ENCODE measurements around the gene ASCC1. TPM values are rescaled to one million over a fixed set of nuclear protein-coding genes. Genes with fewer than 3 reads are reported as not detected.
A peak's percentile ranks its signal among the peaks of the same experiment; 100 is the strongest.

ASCC1 gene
- total and polyA plus RNA-seq, 2 of the 13 experiments (the other 11 are each of a cell fraction or from before 2014, with no cell fraction given) = 21.6 to 30.1 TPM

DNA sequence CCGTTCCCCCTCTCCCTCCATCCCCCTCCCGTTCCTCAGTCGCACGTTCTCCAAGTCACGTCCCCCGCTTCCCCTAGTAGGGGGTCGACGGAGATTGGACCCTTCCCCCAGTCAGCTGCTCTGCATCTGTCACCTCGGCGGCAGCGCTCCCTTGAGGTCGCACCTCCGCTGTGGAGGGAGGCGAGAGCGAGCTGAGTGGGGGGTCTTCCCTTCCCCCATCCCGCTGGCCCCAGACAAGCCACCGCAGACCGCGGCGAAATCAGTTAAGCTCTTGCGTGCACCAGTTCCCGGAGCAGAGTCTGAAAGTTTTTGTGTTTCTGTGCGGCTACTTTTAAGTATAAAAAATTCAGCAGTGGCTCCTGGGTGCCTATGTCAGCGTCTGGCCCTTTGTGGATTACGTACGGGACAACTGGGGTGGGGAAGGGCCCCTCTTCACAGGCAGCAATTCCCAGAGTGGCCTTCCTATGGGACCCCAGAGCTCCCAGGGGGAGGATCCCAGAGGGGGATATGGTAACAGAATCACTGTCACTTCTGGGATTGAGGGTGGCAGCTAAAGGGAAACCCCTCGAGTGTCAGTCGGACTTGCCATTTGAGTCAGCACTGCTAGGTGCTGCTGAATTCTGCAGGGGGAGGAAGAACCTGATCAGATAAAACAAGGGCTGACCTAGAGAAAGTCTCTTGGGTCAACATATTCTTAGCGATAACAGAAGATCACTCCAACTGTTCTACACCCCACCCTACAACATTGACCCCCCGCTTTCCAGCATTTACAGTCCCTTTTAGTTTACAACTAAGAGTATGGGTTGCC is 45.1 kb upstream of the ASCC1 start (continued):
- TF ChIP-seq, protein P1, sequence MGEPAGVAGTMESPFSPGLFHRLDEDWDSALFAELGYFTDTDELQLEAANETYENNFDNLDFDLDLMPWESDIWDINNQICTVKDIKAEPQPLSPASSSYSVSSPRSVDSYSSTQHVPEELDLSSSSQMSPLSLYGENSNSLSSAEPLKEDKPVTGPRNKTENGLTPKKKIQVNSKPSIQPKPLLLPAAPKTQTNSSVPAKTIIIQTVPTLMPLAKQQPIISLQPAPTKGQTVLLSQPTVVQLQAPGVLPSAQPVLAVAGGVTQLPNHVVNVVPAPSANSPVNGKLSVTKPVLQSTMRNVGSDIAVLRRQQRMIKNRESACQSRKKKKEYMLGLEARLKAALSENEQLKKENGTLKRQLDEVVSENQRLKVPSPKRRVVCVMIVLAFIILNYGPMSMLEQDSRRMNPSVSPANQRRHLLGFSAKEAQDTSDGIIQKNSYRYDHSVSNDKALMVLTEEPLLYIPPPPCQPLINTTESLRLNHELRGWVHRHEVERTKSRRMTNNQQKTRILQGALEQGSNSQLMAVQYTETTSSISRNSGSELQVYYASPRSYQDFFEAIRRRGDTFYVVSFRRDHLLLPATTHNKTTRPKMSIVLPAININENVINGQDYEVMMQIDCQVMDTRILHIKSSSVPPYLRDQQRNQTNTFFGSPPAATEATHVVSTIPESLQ (CRISPR knock-in tag; conservative IDR thresholded peaks at IDR 0.05) = 0 out of 2 replicates have a peak, but pooled peaks have one; percentile 24
- peak; percentile 55 for TF ChIP-seq ELF3 (CRISPR knock-in tag; IDR thresholded peaks at IDR 0.05)
- TF ChIP-seq CBX2 (IDR thresholded peaks at IDR 0.05; ENCODE audit: low read depth, low read length) = no peak
- no peak for TF ChIP-seq CBX2 (CRISPR knock-in tag; IDR thresholded peaks at IDR 0.05; ENCODE audit: low read depth)
- no peak for TF ChIP-seq HNRNPK (IDR thresholded peaks at IDR 0.05; ENCODE audit: low read depth, low read length, poor library complexity, severe bottlenecking)
- TF ChIP-seq, protein P2, sequence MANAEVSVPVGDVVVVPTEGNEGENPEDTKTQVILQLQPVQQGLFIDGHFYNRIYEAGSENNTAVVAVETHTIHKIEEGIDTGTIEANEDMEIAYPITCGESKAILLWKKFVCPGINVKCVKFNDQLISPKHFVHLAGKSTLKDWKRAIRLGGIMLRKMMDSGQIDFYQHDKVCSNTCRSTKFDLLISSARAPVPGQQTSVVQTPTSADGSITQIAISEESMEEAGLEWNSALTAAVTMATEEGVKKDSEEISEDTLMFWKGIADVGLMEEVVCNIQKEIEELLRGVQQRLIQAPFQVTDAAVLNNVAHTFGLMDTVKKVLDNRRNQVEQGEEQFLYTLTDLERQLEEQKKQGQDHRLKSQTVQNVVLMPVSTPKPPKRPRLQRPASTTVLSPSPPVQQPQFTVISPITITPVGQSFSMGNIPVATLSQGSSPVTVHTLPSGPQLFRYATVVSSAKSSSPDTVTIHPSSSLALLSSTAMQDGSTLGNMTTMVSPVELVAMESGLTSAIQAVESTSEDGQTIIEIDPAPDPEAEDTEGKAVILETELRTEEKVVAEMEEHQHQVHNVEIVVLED (CRISPR knock-in tag; IDR thresholded peaks at IDR 0.05; ENCODE audit: borderline replicate concordance) = no peak; the same call in 1 of the 2 replicates
- TF ChIP-seq, protein P3, sequence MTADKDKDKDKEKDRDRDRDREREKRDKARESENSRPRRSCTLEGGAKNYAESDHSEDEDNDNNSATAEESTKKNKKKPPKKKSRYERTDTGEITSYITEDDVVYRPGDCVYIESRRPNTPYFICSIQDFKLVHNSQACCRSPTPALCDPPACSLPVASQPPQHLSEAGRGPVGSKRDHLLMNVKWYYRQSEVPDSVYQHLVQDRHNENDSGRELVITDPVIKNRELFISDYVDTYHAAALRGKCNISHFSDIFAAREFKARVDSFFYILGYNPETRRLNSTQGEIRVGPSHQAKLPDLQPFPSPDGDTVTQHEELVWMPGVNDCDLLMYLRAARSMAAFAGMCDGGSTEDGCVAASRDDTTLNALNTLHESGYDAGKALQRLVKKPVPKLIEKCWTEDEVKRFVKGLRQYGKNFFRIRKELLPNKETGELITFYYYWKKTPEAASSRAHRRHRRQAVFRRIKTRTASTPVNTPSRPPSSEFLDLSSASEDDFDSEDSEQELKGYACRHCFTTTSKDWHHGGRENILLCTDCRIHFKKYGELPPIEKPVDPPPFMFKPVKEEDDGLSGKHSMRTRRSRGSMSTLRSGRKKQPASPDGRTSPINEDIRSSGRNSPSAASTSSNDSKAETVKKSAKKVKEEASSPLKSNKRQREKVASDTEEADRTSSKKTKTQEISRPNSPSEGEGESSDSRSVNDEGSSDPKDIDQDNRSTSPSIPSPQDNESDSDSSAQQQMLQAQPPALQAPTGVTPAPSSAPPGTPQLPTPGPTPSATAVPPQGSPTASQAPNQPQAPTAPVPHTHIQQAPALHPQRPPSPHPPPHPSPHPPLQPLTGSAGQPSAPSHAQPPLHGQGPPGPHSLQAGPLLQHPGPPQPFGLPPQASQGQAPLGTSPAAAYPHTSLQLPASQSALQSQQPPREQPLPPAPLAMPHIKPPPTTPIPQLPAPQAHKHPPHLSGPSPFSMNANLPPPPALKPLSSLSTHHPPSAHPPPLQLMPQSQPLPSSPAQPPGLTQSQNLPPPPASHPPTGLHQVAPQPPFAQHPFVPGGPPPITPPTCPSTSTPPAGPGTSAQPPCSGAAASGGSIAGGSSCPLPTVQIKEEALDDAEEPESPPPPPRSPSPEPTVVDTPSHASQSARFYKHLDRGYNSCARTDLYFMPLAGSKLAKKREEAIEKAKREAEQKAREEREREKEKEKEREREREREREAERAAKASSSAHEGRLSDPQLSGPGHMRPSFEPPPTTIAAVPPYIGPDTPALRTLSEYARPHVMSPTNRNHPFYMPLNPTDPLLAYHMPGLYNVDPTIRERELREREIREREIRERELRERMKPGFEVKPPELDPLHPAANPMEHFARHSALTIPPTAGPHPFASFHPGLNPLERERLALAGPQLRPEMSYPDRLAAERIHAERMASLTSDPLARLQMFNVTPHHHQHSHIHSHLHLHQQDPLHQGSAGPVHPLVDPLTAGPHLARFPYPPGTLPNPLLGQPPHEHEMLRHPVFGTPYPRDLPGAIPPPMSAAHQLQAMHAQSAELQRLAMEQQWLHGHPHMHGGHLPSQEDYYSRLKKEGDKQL (CRISPR knock-in tag; IDR thresholded peaks at IDR 0.05; ENCODE audit: low read depth) = peak; percentile 13; the same call in 1 of the 2 replicates
- TF ChIP-seq, protein P4, sequence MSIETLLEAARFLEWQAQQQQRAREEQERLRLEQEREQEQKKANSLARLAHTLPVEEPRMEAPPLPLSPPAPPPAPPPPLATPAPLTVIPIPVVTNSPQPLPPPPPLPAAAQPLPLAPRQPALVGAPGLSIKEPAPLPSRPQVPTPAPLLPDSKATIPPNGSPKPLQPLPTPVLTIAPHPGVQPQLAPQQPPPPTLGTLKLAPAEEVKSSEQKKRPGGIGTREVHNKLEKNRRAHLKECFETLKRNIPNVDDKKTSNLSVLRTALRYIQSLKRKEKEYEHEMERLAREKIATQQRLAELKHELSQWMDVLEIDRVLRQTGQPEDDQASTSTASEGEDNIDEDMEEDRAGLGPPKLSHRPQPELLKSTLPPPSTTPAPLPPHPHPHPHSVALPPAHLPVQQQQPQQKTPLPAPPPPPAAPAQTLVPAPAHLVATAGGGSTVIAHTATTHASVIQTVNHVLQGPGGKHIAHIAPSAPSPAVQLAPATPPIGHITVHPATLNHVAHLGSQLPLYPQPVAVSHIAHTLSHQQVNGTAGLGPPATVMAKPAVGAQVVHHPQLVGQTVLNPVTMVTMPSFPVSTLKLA (IDR thresholded peaks at IDR 0.05) = no peak
- TF ChIP-seq SPEN (CRISPR knock-in tag; IDR thresholded peaks at IDR 0.05; ENCODE audit: low read depth) = peak; percentile 25
- TF ChIP-seq, protein P5, sequence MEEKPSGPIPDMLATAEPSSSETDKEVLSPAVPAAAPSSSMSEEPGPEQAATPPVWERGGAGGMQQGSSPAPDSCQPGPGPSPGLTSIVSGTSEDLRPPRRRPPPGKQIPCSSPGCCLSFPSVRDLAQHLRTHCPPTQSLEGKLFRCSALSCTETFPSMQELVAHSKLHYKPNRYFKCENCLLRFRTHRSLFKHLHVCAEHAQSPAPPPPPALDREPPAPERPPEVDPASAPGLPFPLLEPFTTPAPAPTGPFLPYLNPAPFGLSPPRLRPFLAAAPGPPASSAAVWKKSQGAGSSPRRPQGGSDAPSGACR (CRISPR knock-in tag; IDR thresholded peaks at IDR 0.05) = peak; percentile 81
- peak; percentile 49; the same call in 1 of the 2 replicates for TF ChIP-seq CBX5 (CRISPR knock-in tag; IDR thresholded peaks at IDR 0.05; ENCODE audit: borderline replicate concordance)
- peak; percentile 77 for TF ChIP-seq HDAC1 (CRISPR knock-in tag; IDR thresholded peaks at IDR 0.05)
- peak; percentile 87 for TF ChIP-seq MED1 (CRISPR knock-in tag; IDR thresholded peaks at IDR 0.05)
- no peak for TF ChIP-seq PTBP1 (IDR thresholded peaks at IDR 0.05; ENCODE audit: low read depth, low read length, poor library complexity, severe bottlenecking)
- no peak for TF ChIP-seq ZNF382 (CRISPR knock-in tag; IDR thresholded peaks at IDR 0.05; ENCODE audit: borderline replicate concordance)
- TF ChIP-seq ESRRA (CRISPR knock-in tag; IDR thresholded peaks at IDR 0.05; ENCODE audit: low read depth) = 0 out of 2 replicates have a peak, but pooled peaks have one; percentile 27
- TF ChIP-seq POLR2AphosphoS5 (IDR thresholded peaks at IDR 0.05; ENCODE audit: low read depth, low read length) = peak; percentile 63

All from HepG2 (cell line).